AG09309 (cell line): Measurements from ENCODE around the gene RSRC1.

Experiments
- DNase-seq: peaks from one replicate; pipeline ENCODE4 v3.0.0-alpha.2; 2010; ENCODE audit warnings: low read depth
- H3K4me3 ChIP-seq: 2 replicates; pipeline ENCODE4 v1.5.1; 2011; ENCODE audit warnings: mild to moderate bottlenecking, low read depth, low read length, moderate library complexity; ENCODE audit not compliant: control insufficient read depth
- CTCF ChIP-seq: IDR thresholded peaks from 2 replicates; pipeline ENCODE4 v1.5.1; 2011; ENCODE audit warnings: mild to moderate bottlenecking, low read depth, low read length, inconsistent platforms; ENCODE audit not compliant: insufficient read depth, control insufficient read depth; ENCODE audit errors: missing control alignments

RSRC1 gene

GRCh38 chr3:158181096-158181495 lies 71.2 kb downstream of the RSRC1 start:
- no peak overlapping the region for H3K4me3 ChIP-seq
- DNase-seq = no peak
- TF ChIP-seq CTCF = no peak

- no peak for TF ChIP-seq CTCF
- DNase-seq = no peak
- H3K4me3 ChIP-seq = no peak overlapping the region
These were observed 75.8 kb downstream of the RSRC1 start for GRCh38 chr3:158185711-158186110.

- DNase-seq = no peak
- no peak overlapping the region for H3K4me3 ChIP-seq
- TF ChIP-seq CTCF = no peak
These were observed 91.1 kb downstream of the RSRC1 start for GRCh38 chr3:158200955-158201354.

- H3K4me3 ChIP-seq = no peak overlapping the region
- no peak for DNase-seq
- no peak for TF ChIP-seq CTCF
These were observed 95.4 kb downstream of the RSRC1 start for GRCh38 chr3:158205324-158205723.

GRCh38 chr3:158205994-158206393 lies 96.1 kb downstream of the RSRC1 start:
- TF ChIP-seq CTCF = no peak
- H3K4me3 ChIP-seq = no peak overlapping the region
- DNase-seq = no peak

GRCh38 chr3:158210067-158210466 lies 100.2 kb downstream of the RSRC1 start:
- DNase-seq = no peak
- no peak for TF ChIP-seq CTCF
- H3K4me3 ChIP-seq = no peak overlapping the region

GRCh38 chr3:158213461-158213860 lies 103.6 kb downstream of the RSRC1 start:
- no peak overlapping the region for H3K4me3 ChIP-seq
- TF ChIP-seq CTCF = no peak
- DNase-seq = no peak
